SKM-1 (cell line): ENCODE measurements around the gene TMEM42.
"Not testable (repeated sequence)": the region's sequence is repeated elsewhere in the genome, so short reads cannot be mapped to it uniquely, and the experiment has no call there.

Source experiments
- DNase-seq: peaks from one replicate; lab custom pipeline; 2025; ENCODE audit not compliant: unreplicated experiment; lab: John Stamatoyannopoulos, UW

Gene TMEM42

DNA sequence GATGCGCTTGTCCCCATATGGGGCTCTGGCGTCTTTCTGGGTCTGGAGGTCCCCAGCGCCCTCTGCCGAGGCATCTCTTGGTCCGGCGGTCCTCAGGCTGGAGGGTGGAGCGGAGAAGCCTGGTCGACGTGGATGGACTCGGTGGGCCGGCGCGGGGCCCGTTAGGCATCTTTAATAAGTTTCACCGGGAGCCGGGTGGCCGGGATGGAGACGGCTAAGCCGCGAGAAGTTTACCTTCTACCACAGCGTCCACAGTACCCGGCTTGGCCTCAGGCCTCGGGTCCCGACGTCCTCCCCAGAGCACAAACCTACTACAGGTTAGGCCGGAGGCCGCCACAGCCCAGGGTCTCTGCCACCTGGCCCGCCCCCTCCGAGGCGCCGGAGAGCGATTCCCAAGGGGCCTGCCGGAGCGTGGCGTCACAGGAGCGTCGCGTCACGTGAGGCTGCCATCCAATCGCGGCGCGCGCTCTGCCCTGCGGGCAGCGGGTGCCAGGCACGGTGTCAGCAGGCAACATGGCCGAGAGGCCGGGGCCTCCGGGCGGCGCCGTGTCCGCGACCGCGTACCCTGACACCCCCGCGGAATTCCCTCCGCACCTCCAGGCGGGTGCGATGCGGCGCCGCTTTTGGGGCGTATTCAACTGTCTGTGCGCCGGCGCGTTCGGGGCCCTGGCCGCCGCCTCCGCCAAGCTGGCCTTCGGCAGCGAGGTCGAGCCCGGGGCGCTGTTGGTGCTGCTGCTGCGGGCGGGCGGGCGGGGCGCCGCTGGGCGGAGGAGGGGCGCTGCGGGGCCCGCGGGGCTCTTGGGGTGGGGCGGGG, at the start of gene TMEM42:
TSS of gene TMEM42 (plus strand) at position 501 of the 814 bp plus-strand sequence. CDS start at position 514, 13 bp downstream.
- peak; percentile 46 for DNase-seq

- DNase-seq: no peak
These were observed 47.0 kb upstream of the TMEM42 start for GRCh38 chr3:44814751-44815150.

GRCh38 chr3:44816334-44816733, 45.4 kb upstream of the TMEM42 start:
- not testable (repeated sequence) for DNase-seq

- not testable (repeated sequence) for DNase-seq
These were observed 40.5 kb upstream of the TMEM42 start for GRCh38 chr3:44821206-44821605.

DNA sequence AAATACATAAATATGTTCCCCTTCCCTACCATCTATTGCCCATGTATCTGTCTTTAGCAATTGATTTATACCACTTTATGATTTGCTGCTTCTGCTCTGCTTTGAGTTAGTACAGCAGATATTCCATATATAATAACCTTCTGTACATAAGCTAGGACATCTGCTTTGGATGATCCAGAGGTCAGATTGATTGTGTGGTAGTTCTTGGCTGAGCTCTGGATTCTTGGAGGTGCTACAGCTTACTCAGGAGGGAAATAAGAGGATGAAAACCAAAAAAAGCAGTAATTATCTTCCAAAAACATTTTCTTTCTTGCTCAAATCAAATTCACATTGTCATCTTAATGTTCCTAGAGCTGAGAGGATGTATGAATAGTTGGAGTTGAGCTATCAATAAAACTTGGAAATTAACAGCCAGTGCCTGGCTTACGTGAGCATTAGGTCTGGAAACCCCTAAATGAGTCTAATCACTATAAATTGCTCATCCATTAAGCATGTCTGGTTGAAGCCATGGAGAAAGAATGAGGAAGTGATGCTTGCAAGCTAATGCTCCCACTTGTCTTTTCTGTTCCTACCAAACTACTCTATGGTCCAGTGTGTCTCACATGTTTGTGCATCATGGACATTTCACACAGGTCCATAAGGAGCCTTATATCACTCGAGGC, 36.3 kb upstream of the TMEM42 start:
- no peak for DNase-seq

DNA sequence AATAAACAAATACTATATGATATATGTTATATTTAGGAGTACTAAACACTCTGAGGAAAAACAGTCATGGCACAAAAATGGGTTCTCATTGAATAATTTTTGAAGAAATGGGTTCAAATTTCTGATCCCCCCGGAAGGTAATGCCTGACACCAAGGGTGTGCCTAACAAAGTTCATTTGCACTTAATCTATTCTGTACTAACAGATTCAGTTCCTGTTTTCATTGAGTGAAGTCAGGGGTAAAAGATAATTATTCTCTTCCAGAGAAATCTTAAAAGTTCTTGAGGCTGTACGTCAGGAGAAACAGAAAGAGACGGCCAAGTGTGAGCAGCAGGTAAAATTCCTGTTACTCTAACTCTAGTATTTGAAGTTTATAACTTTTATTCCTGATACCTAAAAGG, 34.5 kb upstream of the TMEM42 start:
- no peak for DNase-seq

GRCh38 chr3:44831232-44831631, 30.5 kb upstream of the TMEM42 start:
- DNase-seq: no peak

DNA sequence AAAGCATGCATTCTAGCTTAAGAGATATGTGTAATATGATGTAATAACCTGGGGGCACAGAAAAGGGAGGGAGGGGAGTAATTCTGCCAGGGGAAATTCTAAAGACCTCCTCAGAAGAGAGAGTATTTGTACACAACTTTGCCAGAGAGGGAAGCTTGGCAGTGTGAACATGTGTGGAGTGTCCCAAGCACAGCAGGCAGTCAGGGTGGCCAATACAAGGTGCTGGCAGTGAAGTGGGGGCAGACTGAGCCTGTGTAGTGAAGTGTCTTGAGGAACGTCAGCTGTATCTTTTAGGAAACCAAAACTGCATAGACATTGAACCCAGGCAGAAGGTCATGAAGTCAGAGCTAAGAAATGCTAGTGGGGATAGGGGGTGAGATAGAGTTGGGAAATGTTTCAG, 29.7 kb upstream of the TMEM42 start:
- no peak for DNase-seq

- DNase-seq: no peak
These were observed 28.7 kb upstream of the TMEM42 start for GRCh38 chr3:44832965-44833364.

DNA sequence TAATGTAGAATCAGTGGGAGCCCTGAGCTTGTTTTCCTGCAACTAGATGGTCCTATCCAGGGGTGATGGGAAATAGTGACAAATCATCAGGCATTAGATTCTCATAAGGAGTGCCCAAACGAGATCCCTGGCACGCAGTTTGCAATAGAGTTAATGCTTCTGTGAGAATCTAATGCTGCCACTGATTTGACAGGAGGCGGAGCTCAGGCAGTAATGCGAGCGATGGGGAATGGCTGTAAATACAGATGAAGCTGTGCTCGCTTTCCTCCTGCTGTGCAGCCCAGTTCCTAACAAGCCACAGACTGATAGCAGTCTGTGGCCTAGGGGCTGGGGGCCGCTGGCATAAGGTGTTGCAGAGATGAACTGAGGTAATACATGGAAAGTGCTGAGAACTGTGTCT, 28.3 kb upstream of the TMEM42 start:
- DNase-seq: no peak

DNA sequence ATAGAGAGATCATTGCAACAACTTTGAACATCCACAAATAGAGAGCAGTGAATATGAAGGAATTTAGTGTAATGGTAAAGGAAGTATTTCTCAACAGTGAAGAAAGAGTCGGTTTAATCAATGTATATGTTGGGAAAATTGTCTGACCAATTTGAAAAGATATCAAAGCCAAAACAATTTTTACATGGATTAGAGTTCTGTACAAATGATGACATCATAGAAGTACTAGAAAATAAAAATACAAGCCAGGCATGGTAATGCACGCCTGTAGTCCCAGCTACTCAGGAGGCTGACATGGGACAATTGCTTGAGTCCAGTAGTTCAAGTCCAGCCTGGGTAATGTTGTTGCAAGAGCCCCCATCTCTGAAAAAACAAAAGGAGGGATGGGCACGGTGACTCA, 26.0 kb upstream of the TMEM42 start:
- DNase-seq: no peak

DNA sequence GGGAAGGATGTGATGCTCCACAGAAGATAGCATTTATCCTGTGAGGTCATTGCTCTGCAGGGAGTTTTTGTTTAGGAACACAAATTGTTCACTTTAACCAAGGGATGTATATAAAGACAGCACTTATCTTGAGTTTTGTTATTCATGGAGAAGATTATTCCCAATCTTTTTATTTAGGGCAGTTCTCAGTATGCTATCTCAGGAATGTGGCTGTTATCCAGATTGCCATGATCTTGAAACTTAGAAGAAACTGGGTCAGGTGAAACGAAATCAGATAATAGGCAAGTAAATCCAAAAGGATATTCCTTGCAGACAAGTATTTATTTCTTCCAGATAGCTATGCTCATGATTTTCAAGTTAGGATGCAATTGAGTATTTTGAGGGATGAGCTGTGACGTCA, 19.3 kb upstream of the TMEM42 start:
- DNase-seq: no peak

- DNase-seq: no peak
These were observed 15.9 kb upstream of the TMEM42 start for GRCh38 chr3:44845528-44846520.

GRCh38 chr3:44848634-44849033, 13.1 kb upstream of the TMEM42 start:
- no peak for DNase-seq

- not testable (repeated sequence) for DNase-seq
These were observed 5.0 kb upstream of the TMEM42 start for GRCh38 chr3:44856663-44857062.

DNA sequence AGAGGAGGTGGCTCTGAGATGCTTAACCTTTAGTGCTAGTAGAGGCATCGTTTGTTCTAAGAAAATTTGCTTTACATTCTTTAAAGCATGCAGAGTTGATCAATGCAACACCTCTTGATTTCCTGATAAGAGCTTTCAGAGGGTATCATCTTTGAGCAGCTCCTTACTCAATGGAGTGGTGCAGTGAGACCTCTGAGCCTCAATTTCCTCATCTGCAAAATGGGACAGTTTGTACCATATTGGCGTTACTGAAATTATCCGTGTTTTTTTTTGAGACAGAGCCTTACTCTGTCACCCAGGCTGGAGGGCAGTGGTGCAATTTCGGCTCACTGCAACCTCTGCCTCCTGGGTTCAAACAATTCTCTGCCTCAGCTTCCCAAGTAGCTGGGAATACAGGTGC, 1.6 kb upstream of the TMEM42 start:
- DNase-seq: no peak

GRCh38 chr3:44862226-44862637, 520 bp downstream of the TMEM42 start:
- no peak for DNase-seq

DNA sequence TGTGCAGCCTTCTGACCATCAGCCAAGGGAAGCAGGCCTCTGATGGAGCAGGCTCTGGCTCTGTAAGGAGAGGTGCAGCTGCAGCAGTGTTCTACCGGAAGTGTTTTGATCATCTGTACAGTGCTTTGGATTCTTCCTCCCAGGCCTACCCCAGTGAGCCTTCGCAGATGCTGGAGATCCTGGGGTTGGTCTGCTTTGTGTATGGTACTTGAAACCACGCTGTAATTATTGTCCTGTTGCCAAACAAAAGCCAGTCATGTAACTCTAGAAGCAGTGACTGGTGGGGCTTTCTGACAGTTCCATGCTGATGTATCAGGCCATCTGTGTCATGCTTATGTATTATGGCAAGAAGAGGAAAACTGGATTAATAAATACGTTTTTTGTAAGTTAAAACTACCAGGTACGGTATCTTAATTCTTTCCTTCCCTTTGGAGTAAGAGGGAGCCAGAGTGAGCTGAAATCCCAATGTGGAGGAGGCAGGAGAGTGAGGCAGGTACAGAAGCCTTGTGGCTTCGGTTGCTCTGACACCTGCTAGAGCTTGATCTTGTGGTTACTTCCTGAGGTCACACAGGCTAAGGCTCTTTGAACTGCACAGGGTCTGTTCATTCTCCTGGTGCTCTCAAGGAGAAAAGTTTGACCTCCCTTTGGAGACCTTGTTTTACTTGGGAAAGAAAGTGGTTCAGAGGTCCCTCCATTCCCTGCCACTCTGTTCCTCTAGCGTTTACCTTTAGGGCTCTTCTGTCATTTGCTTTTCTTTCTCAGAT, 3.7 kb downstream of the TMEM42 start:
- DNase-seq: no peak

GRCh38 chr3:44867421-44868111, 5.9 kb downstream of the TMEM42 start:
- no peak for DNase-seq
